GM10847 (cell line): ENCODE measurements around the gene PRELID1.

Source experiments
- POLR2A ChIP-seq: IDR thresholded peaks from 2 replicates; pipeline ENCODE4 v1.6.1; 2011; ENCODE audit not compliant: insufficient read length; ENCODE audit errors: extremely low read depth

Gene PRELID1

DNA sequence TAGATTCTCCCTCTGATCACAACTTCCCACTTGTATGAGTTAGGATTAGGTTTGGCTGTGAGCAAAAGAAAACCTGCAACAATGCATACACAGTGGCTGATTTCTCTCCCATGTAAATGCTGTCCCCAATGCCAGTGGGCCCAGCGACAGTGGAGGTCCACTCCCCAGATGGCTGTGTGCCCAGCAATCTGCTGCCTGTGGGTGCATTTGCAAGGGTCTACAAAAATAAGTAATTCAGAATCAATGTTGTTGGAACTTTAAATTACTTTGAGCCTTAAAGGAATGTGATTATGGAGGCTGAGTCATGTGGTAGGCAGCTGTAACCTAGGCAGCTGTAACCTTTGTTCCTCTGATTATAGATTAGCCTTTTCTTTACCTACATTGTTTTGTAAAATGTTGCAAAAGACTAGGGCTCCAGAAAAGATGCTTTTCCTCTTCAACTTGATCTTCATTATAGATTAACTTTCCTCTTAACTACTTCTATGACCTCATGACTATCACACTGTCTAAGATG is 22.3 kb downstream of the PRELID1 start:
- TF ChIP-seq POLR2A = no peak

DNA sequence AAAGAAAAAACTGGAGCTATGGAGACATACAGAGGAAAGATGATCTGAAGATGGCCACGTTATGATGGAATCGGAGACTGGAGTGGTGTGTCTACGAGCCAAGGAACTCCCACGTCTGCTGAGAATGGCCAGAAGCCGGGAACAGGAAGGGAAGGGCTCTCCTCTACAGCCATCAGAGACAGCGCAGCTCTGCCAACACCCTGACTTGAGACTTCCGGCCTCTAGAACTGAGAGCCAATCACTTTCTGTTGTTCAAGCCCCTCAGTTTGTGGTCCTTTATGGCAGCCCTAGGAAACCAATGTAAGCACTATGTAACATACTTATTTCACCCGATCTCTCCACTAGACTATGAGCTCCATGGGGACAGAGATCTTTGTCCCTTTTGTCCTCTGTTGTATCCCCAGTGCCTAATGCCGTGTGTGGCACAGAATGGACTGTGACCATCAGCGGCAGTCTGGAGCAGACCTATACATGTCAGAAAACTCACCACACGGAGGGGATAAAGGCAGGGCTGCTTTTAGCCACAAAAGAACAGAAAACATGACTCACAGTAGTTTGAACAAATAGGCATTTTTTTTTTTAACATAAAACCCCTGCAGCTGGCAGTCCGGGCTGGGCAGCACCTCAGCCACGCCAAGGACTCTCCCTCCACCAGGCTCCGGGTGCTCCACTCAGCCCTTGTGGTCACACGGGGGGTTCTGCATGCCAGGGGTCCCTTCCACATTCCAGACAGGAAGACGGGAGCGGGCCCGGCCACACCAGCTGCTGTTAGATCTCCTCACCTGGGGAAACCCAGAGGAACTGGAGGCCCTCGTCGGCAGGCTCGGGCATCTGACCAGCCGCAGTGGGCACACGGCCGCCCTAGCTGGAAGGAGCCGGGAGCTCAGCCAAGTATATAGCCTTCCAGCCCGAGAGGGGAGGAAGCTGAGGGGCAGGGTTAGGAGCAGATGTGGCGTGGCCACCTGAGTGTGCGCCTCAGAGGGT is 24.2 kb downstream of the PRELID1 start:
- TF ChIP-seq POLR2A = no peak

DNA sequence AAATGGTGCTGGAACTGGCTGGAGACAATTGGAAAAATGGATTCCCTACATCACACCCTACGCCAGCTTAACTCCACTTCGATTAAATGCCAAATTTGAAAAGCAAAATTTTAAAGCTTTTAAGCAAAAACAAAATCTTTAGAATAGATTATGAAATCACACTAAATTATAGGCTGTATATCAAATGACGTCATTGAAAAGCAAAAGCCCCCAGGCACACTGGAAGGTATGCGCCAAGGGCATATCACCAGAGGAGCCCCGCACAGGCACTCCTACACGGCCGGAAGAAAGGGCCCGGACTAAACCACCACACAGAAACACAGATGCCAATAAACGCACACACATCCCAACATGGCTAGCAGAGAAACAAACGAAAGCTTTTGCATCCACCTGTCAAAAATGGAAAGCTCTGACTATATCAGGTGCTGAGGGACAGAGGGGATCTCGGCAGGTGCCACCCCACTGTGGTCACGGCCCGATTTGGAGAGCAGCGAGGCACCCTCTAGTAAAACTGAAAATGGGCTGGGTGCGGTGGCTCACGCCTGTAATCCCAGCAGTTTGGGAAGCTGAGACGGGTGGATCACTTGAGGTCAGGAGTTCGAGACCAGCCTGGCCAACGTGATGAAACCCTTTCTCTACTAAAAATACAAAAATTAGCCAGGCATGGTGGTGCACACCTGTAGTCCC is 25.1 kb downstream of the PRELID1 start:
- TF ChIP-seq POLR2A = no peak

- no peak for TF ChIP-seq POLR2A
Measured at GRCh38 chr5:177329883-177330282, 26.3 kb downstream of the PRELID1 start.

DNA sequence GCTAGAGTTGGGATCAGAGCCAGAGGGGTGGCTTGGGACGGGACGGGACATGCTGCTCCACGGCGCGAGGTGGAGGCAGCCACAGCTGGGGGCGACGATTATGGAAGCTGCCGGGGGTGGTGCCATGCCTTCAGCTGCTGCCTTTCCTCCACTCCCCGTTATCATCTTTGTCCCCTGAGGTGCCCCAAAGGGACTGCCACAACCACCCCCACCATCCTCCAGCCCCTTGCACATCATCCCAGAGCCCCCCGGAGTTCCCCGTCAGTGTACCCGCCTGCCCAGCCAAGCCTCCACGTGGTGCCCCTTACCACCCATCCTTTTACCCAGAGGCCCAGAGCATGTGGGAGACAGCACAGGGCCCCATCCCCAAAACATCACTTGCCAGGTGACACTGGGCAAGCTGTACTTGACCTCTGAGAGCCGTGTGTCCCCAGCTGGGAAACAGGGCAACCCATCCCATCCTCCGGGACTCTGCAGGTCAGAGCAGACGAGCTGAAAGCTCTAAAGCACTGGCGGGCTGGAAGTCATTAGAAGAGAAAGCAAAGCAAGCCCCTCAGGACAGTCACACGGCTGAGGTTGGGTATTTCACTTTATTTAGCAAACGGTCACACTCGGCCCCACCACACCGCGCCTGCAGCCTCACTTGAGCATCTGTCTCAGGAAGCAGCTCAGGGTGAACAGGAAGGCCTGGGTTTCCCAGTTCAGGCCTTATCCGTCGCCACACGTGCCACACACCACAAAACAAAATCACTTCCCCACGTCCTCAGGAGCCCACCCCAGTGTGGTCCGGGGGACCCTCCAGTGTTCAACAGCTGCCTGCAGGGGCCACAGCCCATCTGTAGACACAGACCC is 27.6 kb downstream of the PRELID1 start:
- no peak for TF ChIP-seq POLR2A

DNA sequence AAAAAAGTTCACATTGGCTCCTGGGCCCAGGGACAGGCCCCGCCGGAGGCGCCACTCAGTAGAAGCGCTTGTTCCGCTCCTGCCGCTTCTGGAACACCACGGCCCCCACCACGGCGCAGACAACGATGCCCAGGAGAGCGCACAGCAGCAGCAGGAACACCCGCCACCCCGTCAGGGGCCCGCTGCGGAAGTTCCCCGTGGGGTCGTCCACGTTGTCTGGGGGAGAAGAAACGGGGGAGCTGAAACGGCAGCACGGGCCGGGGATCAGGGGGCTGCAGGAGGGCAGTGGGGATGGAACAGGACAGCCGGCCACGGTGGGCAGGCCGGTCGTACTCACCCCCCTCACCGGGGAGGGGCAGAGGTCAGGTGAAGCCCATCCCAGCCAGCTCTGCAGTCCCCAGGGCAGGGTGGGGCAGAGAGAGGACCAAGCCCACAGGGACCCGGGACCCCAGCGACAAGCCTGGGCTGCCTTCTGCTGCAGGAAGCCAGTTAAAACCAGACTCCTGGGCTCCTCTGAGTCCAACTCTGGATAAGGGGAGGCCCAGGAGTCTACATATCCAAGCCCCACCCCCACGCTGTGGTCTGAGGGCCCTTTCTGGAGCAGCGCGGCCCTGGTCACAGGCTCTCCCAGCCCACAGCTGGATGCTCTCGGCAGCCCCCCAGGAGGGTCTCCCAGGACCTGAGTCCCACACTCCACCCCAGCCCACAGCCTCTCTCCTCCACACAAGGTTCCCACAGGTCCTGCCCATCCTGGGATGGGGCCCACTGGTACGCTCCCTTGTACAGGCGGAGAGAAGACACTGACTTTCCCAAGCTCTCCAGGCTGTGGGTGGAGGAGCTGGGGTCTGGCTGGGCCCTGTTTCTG is 28.7 kb downstream of the PRELID1 start:
- TF ChIP-seq POLR2A = no peak

DNA sequence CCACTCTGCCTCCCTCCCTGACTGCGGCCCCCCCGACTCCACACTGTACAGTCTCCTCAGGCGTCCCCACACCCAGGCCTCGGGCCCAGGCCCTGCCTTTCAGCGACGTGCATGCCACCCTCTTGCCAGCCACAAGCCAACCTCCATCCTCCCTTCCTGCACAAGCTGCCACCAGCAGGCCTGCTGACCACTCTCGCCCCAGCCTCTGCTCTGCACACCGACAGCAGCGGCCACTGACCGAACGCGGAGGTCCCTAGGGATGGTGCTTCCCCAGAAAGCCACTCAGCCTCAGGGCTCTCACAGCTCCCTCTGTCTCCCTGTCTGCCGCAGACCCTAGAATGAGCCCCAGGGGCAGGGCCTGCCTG is 29.3 kb downstream of the PRELID1 start:
- no peak for TF ChIP-seq POLR2A

DNA sequence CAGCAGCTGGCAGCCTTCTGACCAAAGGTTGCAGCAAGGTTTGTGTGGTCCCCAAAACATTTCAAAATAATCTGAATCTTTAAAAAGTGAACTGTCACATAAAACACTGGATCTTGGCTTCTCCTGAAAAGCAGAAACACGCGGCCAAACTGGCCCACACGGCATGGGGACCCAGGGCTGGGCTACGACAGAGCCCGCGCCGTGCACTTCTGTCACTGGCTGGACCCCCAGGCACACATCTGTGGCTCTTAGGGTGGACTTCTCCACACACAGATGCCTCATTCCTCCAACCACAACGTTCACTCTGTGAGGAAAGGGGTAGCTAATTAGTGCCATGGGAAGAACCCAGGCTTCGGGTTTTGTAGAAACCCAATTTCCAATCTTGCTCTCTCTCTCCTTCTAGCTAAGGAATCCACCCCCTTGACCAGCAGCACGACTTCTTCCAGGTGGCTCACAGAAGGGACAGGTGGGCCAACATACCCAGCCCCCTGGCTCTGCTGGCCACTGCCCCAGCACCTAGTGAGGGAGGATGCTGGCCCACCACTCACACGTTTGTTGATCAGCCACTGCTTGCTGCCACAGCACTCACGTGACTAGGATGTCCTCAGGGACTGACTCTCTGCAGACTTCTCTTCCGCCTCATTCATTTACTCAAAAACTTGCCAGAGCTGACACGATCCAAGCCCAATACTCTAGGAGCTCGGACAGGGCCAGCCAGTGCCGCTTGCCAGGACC is 30.0 kb downstream of the PRELID1 start:
- no peak for TF ChIP-seq POLR2A

DNA sequence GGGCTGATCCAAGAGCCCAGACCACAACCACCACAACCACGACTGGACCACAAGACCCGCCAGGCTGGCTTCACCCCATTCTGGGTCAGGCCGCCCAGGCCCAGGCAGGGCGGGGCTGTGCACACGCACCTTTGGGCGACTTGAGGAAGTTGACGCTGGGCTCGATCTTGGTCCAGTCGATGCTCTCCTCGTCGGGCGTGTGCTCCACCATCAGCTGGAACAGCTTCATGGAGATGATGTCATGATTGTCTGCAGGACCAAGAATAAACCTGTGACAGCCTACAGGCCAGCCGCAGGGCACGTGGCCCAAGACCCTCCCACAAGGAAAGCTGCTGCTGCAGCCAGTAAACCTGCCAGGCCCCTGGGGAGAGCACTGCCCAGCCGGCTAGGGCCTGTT is 30.6 kb downstream of the PRELID1 start:
- no peak for TF ChIP-seq POLR2A

GRCh38 chr5:177334781-177335700 is 31.4 kb downstream of the PRELID1 start:
- no peak for TF ChIP-seq POLR2A

GRCh38 chr5:177335701-177336065 is 32.1 kb downstream of the PRELID1 start:
- TF ChIP-seq POLR2A = no peak

- no peak for TF ChIP-seq POLR2A
Measured at GRCh38 chr5:177336112-177336511, 32.5 kb downstream of the PRELID1 start.
